T-cell (primary cell): ENCODE data around the gene SH3RF3. TPM values are rescaled to one million over a fixed set of nuclear protein-coding genes. Genes with fewer than 3 reads are reported as not detected.

Experiments
- ATAC-seq, 4 experiments: fragments of 200-7000 bp in 3 of 4; fragments of 150-1000 bp in 1 of 4; cut with Tn5 transposase; replicated peaks in 1 of 4; 1 replicate in 3 of 4; 2 replicates in 1 of 4; pipeline ENCODE4 v1.10.0; 2021; ENCODE audit warnings: moderate library complexity in 3 of 4, mild to moderate bottlenecking in 2 of 4, moderate number of reproducible peaks in 1 of 4
- CTCF ChIA-PET, 2 donors: fragments of 300-600 bp; sonication (Branson Sonifier 250); formaldehyde crosslinking; loops; one replicate each; lab custom pipeline; 2022; ENCODE audit warnings: antibody characterized with exemption in 2 of 2; lab: Charles Lee
- POLR2A ChIA-PET, 2 donors: fragments of 300-600 bp; sonication (Branson Sonifier 250); formaldehyde crosslinking; loops; one replicate each; lab custom pipeline; 2022; ENCODE audit warnings: antibody characterized with exemption in 2 of 2; lab: Charles Lee
- DNase-seq, 35 experiments: peaks; one replicate each; pipeline versions ENCODE4 v3.0.0 to v3.0.0-alpha.2; 2013 to 2023
- H3K27ac ChIP-seq: one replicate; pipeline ENCODE4 v1.5.1; 2013; ENCODE audit warnings: low read length
- H3K27me3 ChIP-seq, 2 experiments: replicated peaks in 1 of 2; 1 replicate in 1 of 2; 2 replicates in 1 of 2; pipeline versions ENCODE4 v1.6.1 to v1.7.0; 2013; ENCODE audit warnings: low read length in 1 of 2, mixed read lengths in 1 of 2; ENCODE audit not compliant: control insufficient read depth in 2 of 2, insufficient read depth in 2 of 2; ENCODE audit errors: extremely low read depth in 1 of 2
- H3K36me3 ChIP-seq, 2 donors: 1 replicate in 1 of 2; 2 replicates in 1 of 2; pipeline versions ENCODE4 v1.6.1 to v1.7.0; 2013; ENCODE audit warnings: low read length in 1 of 2; ENCODE audit not compliant: control insufficient read depth in 2 of 2, insufficient read depth in 1 of 2; ENCODE audit errors: extremely low read depth in 1 of 2
- H3K4me1 ChIP-seq, 2 experiments: 1 replicate in 1 of 2; 2 replicates in 1 of 2; pipeline versions ENCODE4 v1.6.1 to v1.7.0; 2013; ENCODE audit warnings: low read length in 2 of 2, mixed read lengths in 1 of 2; ENCODE audit not compliant: insufficient read depth in 2 of 2, control insufficient read depth in 1 of 2; ENCODE audit errors: extremely low read depth in 1 of 2
- H3K4me3 ChIP-seq, 2 donors: 1 replicate in 1 of 2; 2 replicates in 1 of 2; pipeline versions ENCODE4 v1.5.1 to v1.7.0; 2013; ENCODE audit warnings: mild to moderate bottlenecking in 2 of 2, low read length in 1 of 2, moderate library complexity in 1 of 2; ENCODE audit not compliant: control insufficient read depth in 1 of 2; ENCODE audit errors: extremely low read depth in 1 of 2
- H3K9me3 ChIP-seq: 2 replicates; pipeline ENCODE4 v1.7.0; 2013
- H3K27ac Mint-ChIP-seq, 2 donors: one replicate each; pipeline ENCODE4 v1.8.0; 2020 to 2021; ENCODE audit warnings: mild to moderate bottlenecking in 2 of 2, mixed read lengths in 2 of 2
- H3K27me3 Mint-ChIP-seq, 2 donors: one replicate each; pipeline ENCODE4 v1.8.0; 2021 to 2022; ENCODE audit warnings: mixed read lengths in 2 of 2
- H3K36me3 Mint-ChIP-seq: one replicate; pipeline ENCODE4 v1.8.0; 2021; ENCODE audit warnings: mixed read lengths
- H3K4me1 Mint-ChIP-seq, 3 donors: one replicate each; pipeline ENCODE4 v1.8.0; 2020 to 2022; ENCODE audit warnings: mixed read lengths in 3 of 3, mild to moderate bottlenecking in 1 of 3
- H3K4me3 Mint-ChIP-seq, 3 donors: one replicate each; pipeline ENCODE4 v1.8.0; 2020 to 2022; ENCODE audit warnings: mild to moderate bottlenecking in 3 of 3, mixed read lengths in 3 of 3, moderate library complexity in 3 of 3
- H3K9me3 Mint-ChIP-seq, 3 donors: one replicate each; pipeline ENCODE4 v1.8.0; 2020 to 2022; ENCODE audit warnings: mixed read lengths in 3 of 3
- WGBS: methylation state at CpG from one replicate; pipeline ENCODE4 v1.1.5; 2013; ENCODE audit warnings: missing lambda C conversion rate; ENCODE audit not compliant: insufficient coverage; 5-methylcytosine and 5-hydroxymethylcytosine counted together
- total RNA-seq, 35 experiments: library from RNA in 6 of 35; stranded (reverse) in 6 of 35; fragments of 120-200 nt in 1 of 35; gene quantifications; one replicate each; pipeline versions ENCODE4 v1.2.1 to v1.2.4 and lab custom pipeline; 2013 to 2026

Gene SH3RF3
- total RNA-seq, 5 donors from 2014 or later (not counting 1 experiment from before 2014, with no cell fraction given), result 1.8 to 4.6 (median 3.6) TPM

- Mint-ChIP-seq H3K9me3 (no peaks in the 10 kb centered on the region), H3K27me3 (no peaks in the 10 kb centered on the region), H3K27ac (no peak overlapping the region), H3K4me1 (peaks cover 21 to 24% (median 22%) of the 10 kb centered on the region in 3 donors), H3K36me3 (no peaks in the 10 kb centered on the region), H3K4me3 (no peak overlapping the region)
- Histone ChIP-seq H3K4me3 (no peak overlapping the region), H3K27ac (no peak overlapping the region), H3K36me3 (no peaks in the 10 kb centered on the region), H3K4me1 (peaks cover 4 to 21% of the 10 kb centered on the region in 2 experiments), H3K9me3 (no peaks in the 10 kb centered on the region), H3K27me3 (peaks cover 0 to 26% of the 10 kb centered on the region in 2 experiments)
- ATAC-seq (no peak), DNase-seq (no peak)
- CTCF ChIA-PET, result no interaction called here
- no CpG with 5 or more reads among the region's 6 CpGs for WGBS
- POLR2A ChIA-PET, result no interaction called here
These were observed 210.5 kb downstream of the SH3RF3 start for GRCh38 chr2:109339519-109339966.

GRCh38 chr2:109340381-109340780, 211.4 kb downstream of the SH3RF3 start:
- H3K27ac Mint-ChIP-seq, result no peak overlapping the region
- H3K27me3 ChIP-seq, result peaks cover 0 to 19% of the 10 kb centered on the region in 2 experiments
- no peaks in the 10 kb centered on the region for H3K9me3 Mint-ChIP-seq
- no peak for ATAC-seq
- POLR2A ChIA-PET, result no interaction called here
- no peak overlapping the region for H3K27ac ChIP-seq
- H3K27me3 Mint-ChIP-seq, result no peaks in the 10 kb centered on the region
- no peak for DNase-seq
- no CpG with 5 or more reads among the region's 4 CpGs for WGBS
- peaks cover 15 to 22% (median 19%) of the 10 kb centered on the region in 3 donors for H3K4me1 Mint-ChIP-seq
- H3K36me3 Mint-ChIP-seq, result no peaks in the 10 kb centered on the region
- H3K4me3 Mint-ChIP-seq, result no peak overlapping the region
- H3K9me3 ChIP-seq, result no peaks in the 10 kb centered on the region
- CTCF ChIA-PET, result no interaction called here
- no peak overlapping the region for H3K4me3 ChIP-seq
- H3K36me3 ChIP-seq, result no peaks in the 10 kb centered on the region
- H3K4me1 ChIP-seq, result peaks cover 4 to 13% of the 10 kb centered on the region in 2 experiments

GRCh38 chr2:109341355-109342255, 212.6 kb downstream of the SH3RF3 start:
- DNase-seq (no peak), ATAC-seq (no peak)
- Histone ChIP-seq H3K9me3 (no peaks in the 10 kb centered on the region), H3K27ac (no peak overlapping the region), H3K4me3 (no peak overlapping the region), H3K27me3 (peaks cover 0 to 14% of the 10 kb centered on the region in 2 experiments), H3K4me1 (peaks cover 2 to 5% of the 10 kb centered on the region in 2 experiments), H3K36me3 (no peaks in the 10 kb centered on the region)
- Mint-ChIP-seq H3K4me3 (no peak overlapping the region), H3K4me1 (peaks cover 9 to 20% (median 11%) of the 10 kb centered on the region in 3 donors), H3K27me3 (no peaks in the 10 kb centered on the region), H3K36me3 (no peaks in the 10 kb centered on the region), H3K27ac (no peak overlapping the region), H3K9me3 (no peaks in the 10 kb centered on the region)
- POLR2A ChIA-PET, result no interaction called here
- CTCF ChIA-PET, result no interaction called here
- WGBS, result 94% methylated on average over 6 of the region's 7 CpGs

- Mint-ChIP-seq H3K4me1 (peaks cover 12 to 24% (median 14%) of the 10 kb centered on the region in 3 donors), H3K27ac (no peak overlapping the region), H3K27me3 (no peaks in the 10 kb centered on the region), H3K36me3 (no peaks in the 10 kb centered on the region), H3K4me3 (no peak overlapping the region), H3K9me3 (no peaks in the 10 kb centered on the region)
- Histone ChIP-seq H3K27me3 (peaks cover 0 to 9% of the 10 kb centered on the region in 2 experiments), H3K27ac (no peak overlapping the region), H3K4me1 (peaks cover 7 to 11% of the 10 kb centered on the region in 2 experiments), H3K9me3 (no peaks in the 10 kb centered on the region), H3K4me3 (no peak overlapping the region), H3K36me3 (no peaks in the 10 kb centered on the region)
- POLR2A ChIA-PET, result no interaction called here
- DNase-seq, result no peak
- 95% methylated on average over 12 of the region's 18 CpGs for WGBS
- CTCF ChIA-PET, result no interaction called here
- no peak for ATAC-seq
These were observed 213.3 kb downstream of the SH3RF3 start for GRCh38 chr2:109342256-109342850.

GRCh38 chr2:109342930-109343329, 213.9 kb downstream of the SH3RF3 start:
- H3K9me3 ChIP-seq, result no peaks in the 10 kb centered on the region
- H3K27me3 ChIP-seq, result peaks cover 0 to 5% of the 10 kb centered on the region in 2 experiments
- ChIA-PET POLR2A (no interaction called here), CTCF (no interaction called here)
- H3K4me3 ChIP-seq, result no peak overlapping the region
- no peak for DNase-seq
- Mint-ChIP-seq H3K9me3 (no peaks in the 10 kb centered on the region), H3K4me3 (no peak overlapping the region), H3K27me3 (no peaks in the 10 kb centered on the region), H3K4me1 (peaks cover 18 to 29% (median 20%) of the 10 kb centered on the region in 3 donors), H3K27ac (no peak overlapping the region), H3K36me3 (no peaks in the 10 kb centered on the region)
- peaks cover 13 to 16% of the 10 kb centered on the region in 2 experiments for H3K4me1 ChIP-seq
- WGBS, result 78% methylated on average over 4 of the region's 6 CpGs
- no peaks in the 10 kb centered on the region for H3K36me3 ChIP-seq
- no peak for ATAC-seq
- H3K27ac ChIP-seq, result no peak overlapping the region

- Histone ChIP-seq H3K27ac (no peak overlapping the region), H3K4me3 (no peak overlapping the region), H3K27me3 (peaks cover 0 to 5% of the 10 kb centered on the region in 2 experiments), H3K4me1 (peaks cover 18 to 22% of the 10 kb centered on the region in 2 experiments), H3K9me3 (no peaks in the 10 kb centered on the region), H3K36me3 (no peaks in the 10 kb centered on the region)
- Mint-ChIP-seq H3K9me3 (no peaks in the 10 kb centered on the region), H3K4me1 (peaks cover 23 to 34% (median 25%) of the 10 kb centered on the region in 3 donors), H3K4me3 (no peak overlapping the region), H3K36me3 (no peaks in the 10 kb centered on the region), H3K27ac (no peak overlapping the region), H3K27me3 (no peaks in the 10 kb centered on the region)
- 93% methylated on average over 3 of the region's 5 CpGs for WGBS
- ChIA-PET POLR2A (no interaction called here), CTCF (no interaction called here)
- ATAC-seq (no peak), DNase-seq (no peak)
These were observed 214.5 kb downstream of the SH3RF3 start for GRCh38 chr2:109343460-109343859.
